HL-60 (cell line): ENCODE data around the gene ZNF385D.

Source experiments
- DNase-seq, 2 experiments: peaks; one replicate each; pipeline ENCODE4 v3.0.0-alpha.2; 2010 to 2020; ENCODE audit warnings: low read depth in 1 of 2, low spot score in 1 of 2
- H3K27ac ChIP-seq: fragments of 250-450 bp; sonication (Bioruptor Pico); replicated peaks from 2 replicates; pipeline ENCODE4 v1.5.1; 2020; ENCODE audit warnings: mild to moderate bottlenecking, moderate library complexity
- H3K27me3 ChIP-seq: fragments of 250-450 bp; sonication (Bioruptor Pico); 2 replicates; pipeline ENCODE4 v1.5.1; 2021; ENCODE audit warnings: mild to moderate bottlenecking, moderate library complexity; ENCODE audit not compliant: insufficient read depth, poor library complexity, severe bottlenecking
- H3K4me3 ChIP-seq: replicated peaks from 2 replicates; pipeline ENCODE4 v1.5.1; 2011; ENCODE audit warnings: mild to moderate bottlenecking, control low read depth, low read length; ENCODE audit not compliant: insufficient read depth
- CTCF ChIP-seq: IDR thresholded peaks from one replicate; pipeline ENCODE4 v1.5.1; 2011; ENCODE audit warnings: low read length, control low read depth, inconsistent platforms; ENCODE audit not compliant: insufficient read depth
- GABPA ChIP-seq: IDR thresholded peaks from 2 replicates; pipeline ENCODE4 v1.6.1; 2012; ENCODE audit warnings: low read depth
- POLR2AphosphoS5 ChIP-seq: IDR thresholded peaks from 2 replicates; pipeline ENCODE4 v1.6.1; 2012; ENCODE audit warnings: low read depth
- REST ChIP-seq: IDR thresholded peaks from 2 replicates; pipeline ENCODE4 v1.6.1; 2012; ENCODE audit warnings: low read depth; ENCODE audit not compliant: insufficient replicate concordance
- SPI1 ChIP-seq: IDR thresholded peaks from 2 replicates; pipeline ENCODE4 v1.6.1; 2012; ENCODE audit warnings: low read depth, mild to moderate bottlenecking, borderline replicate concordance

ZNF385D gene

GRCh38 chr3:21745966-21746365 is 5.0 kb downstream of the ZNF385D start:
- Histone ChIP-seq H3K27ac (no peak overlapping the region), H3K4me3 (no peak overlapping the region), H3K27me3 (peaks cover 4% of the 10 kb centered on the region)
- DNase-seq = no peak
- no peak for TF ChIP-seq POLR2AphosphoS5
- no peak for TF ChIP-seq CTCF
- no peak for TF ChIP-seq GABPA
- no peak for TF ChIP-seq SPI1
- no peak for TF ChIP-seq REST

GRCh38 chr3:21744793-21745192 is 6.2 kb downstream of the ZNF385D start:
- TF ChIP-seq REST (no peak), GABPA (no peak), CTCF (no peak), POLR2AphosphoS5 (no peak), SPI1 (no peak)
- DNase-seq = no peak
- Histone ChIP-seq H3K27ac (no peak overlapping the region), H3K4me3 (no peak overlapping the region), H3K27me3 (peaks cover 4% of the 10 kb centered on the region)

- no peak for DNase-seq
- no peak for TF ChIP-seq REST
- TF ChIP-seq POLR2AphosphoS5 = no peak
- TF ChIP-seq SPI1 = no peak
- no peak for TF ChIP-seq GABPA
- TF ChIP-seq CTCF = no peak
- H3K4me3 ChIP-seq = no peak overlapping the region
- no peak overlapping the region for H3K27ac ChIP-seq
- no peaks in the 10 kb centered on the region for H3K27me3 ChIP-seq
Observed at GRCh38 chr3:21738935-21739702, 11.9 kb downstream of the ZNF385D start.
